Measurements from ENCODE around the gene HELLS. TPM values are rescaled to one million over a fixed set of nuclear protein-coding genes. Genes with fewer than 3 reads are reported as not detected.

Gene HELLS
- total RNA-seq, 1 donor from 2014 or later: 8.3 TPM

DNA sequence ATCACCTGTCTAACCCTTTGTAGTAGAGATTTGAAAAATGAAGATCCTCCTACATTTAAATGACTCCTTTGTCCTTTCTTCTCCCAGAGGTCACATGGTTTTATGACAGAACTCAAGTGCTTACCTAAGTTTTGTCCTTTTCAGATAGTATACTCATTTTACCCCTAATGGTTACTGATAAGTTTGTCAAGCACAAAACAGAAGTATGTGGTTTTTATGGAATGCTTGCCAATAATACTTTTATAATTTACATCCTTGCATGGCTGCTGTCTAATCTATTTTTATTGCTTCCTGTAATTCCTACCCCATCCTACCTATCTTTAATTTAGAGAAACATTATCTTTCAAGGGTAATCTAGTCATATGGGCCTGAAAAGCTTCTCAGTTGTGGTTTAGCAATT is 37.5 kb downstream of the HELLS start:
- no peak for DNase-seq (ENCODE audit: extremely low spot score in 2 of 2)
- H3K4me3 ChIP-seq: no peak overlapping the region
- no peaks in the 10 kb centered on the region for H3K36me3 ChIP-seq
- H3K9me3 ChIP-seq: no peaks in the 10 kb centered on the region
- no peaks in the 10 kb centered on the region for H3K4me1 ChIP-seq
- H3K27me3 ChIP-seq: no peaks in the 10 kb centered on the region
- no peak overlapping the region for H3K27ac ChIP-seq
- intact Hi-C loops (cut with DNase I): no loop called here
- TF ChIP-seq, protein P1, sequence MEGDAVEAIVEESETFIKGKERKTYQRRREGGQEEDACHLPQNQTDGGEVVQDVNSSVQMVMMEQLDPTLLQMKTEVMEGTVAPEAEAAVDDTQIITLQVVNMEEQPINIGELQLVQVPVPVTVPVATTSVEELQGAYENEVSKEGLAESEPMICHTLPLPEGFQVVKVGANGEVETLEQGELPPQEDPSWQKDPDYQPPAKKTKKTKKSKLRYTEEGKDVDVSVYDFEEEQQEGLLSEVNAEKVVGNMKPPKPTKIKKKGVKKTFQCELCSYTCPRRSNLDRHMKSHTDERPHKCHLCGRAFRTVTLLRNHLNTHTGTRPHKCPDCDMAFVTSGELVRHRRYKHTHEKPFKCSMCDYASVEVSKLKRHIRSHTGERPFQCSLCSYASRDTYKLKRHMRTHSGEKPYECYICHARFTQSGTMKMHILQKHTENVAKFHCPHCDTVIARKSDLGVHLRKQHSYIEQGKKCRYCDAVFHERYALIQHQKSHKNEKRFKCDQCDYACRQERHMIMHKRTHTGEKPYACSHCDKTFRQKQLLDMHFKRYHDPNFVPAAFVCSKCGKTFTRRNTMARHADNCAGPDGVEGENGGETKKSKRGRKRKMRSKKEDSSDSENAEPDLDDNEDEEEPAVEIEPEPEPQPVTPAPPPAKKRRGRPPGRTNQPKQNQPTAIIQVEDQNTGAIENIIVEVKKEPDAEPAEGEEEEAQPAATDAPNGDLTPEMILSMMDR (IDR thresholded peaks at IDR 0.05): no peak
- TF ChIP-seq POLR2A (IDR thresholded peaks at IDR 0.05) (no peak), POLR2AphosphoS5 (IDR thresholded peaks at IDR 0.05; ENCODE audit: insufficient read depth in 1 of 2, low read depth in 1 of 2) (no peak)

DNA sequence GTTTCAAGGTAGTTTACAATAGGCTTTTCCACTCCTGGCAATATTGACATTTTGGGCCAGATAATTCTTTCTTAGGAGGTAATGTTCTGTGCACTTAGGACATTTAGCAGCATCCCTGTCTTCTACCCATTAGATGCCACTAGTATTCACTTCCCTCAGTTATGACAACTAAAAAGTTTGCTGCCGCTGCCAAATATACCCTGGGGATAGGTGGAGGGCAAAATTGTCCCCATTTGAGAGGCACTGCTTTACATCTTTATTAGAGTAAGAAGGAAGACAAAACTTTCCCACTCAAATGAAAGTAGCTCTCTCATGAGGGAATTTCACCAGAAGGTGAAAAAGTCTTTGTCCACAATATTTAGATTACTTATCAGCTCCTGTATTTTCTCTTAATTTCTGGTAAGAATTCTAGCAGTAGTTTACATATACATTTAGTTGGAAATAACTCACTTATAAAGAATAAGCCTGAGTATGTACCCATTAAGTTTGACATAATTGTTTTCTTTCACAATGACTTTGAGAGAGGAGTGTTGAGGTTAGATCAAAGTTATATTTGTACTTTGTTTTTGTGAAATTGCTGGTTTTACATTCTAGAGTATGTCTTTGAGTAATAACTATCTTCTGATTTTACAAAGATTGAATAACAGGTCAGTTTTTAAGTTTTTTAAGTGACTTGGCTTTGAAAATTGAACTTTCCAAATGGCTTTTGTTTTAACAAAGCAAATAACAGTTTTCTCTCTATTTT is 46.0 kb downstream of the HELLS start:
- Histone ChIP-seq H3K27me3 (no peaks in the 10 kb centered on the region), H3K4me1 (no peaks in the 10 kb centered on the region), H3K36me3 (peaks cover 0 to 9% of the 10 kb centered on the region in 2 donors), H3K9me3 (no peaks in the 10 kb centered on the region), H3K27ac (no peak overlapping the region), H3K4me3 (no peak overlapping the region)
- intact Hi-C loops (cut with DNase I): no loop called here
- no peak for DNase-seq (ENCODE audit: extremely low spot score in 2 of 2)
- no peak for TF ChIP-seq POLR2AphosphoS5 (IDR thresholded peaks at IDR 0.05; ENCODE audit: insufficient read depth in 1 of 2, low read depth in 1 of 2)
- TF ChIP-seq, protein P1 (IDR thresholded peaks at IDR 0.05): no peak
- TF ChIP-seq POLR2A (IDR thresholded peaks at IDR 0.05): no peak

DNA sequence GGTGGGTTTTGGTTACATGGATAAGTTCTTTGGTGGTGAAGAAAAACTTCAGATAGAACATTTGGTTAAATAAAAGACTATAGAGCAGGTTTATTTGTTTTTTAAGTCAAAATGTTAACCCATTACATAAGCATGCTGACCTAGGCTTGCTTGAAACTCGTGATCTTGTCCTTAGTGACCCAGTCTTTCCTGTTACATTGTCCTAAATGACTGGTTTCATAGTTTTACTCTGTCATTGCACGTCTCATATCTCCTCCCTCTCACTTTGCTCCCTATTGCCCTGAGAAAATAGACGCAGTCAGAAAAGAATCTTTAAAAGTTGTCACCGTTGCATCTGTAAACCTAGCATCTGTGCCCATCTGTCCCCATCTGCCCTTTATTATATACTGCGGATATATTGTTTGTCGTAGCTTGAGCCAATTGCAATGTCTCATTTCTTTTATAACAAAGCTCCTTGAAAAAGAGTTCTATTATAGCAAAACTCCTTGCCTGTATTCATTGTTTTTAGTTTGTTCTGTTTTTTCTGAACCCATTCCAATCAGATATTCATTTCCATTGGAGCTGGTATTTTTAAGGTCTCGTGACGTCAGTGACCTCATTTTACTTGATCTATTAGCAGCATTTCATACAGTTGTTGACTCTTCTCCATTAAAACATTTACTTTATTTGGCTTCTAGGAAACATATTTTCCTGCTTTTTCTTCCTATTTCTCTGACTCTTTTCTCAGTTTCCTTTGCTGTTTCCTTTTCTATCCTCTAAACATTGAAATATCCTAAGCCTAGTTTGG is 57.3 kb downstream of the HELLS start:
- TF ChIP-seq, protein P1 (IDR thresholded peaks at IDR 0.05): no peak
- TF ChIP-seq POLR2AphosphoS5 (IDR thresholded peaks at IDR 0.05; ENCODE audit: insufficient read depth in 1 of 2, low read depth in 1 of 2): no peak
- TF ChIP-seq POLR2A (IDR thresholded peaks at IDR 0.05): no peak
- intact Hi-C loops (cut with DNase I): no loop called here

DNA sequence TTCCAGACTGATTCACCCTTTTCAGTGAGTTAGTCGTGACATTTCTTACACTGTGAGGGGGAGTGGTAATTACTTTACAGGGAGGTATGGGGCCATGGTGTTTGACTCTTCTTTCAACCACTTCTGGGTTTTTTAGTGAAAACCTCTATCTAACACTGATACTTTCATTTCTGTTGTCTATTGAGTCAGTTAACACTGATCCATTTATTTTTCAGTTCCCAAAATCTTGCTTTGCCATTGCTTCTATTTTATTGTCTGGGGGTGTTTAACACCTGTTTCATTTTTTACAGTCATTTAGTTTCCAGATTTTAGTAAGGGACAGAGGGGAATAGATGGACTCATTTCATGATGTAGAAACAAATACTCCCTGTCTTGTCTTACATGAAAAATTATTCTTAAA is 61.5 kb downstream of the HELLS start:
- TF ChIP-seq POLR2A (IDR thresholded peaks at IDR 0.05) (no peak), POLR2AphosphoS5 (IDR thresholded peaks at IDR 0.05; ENCODE audit: insufficient read depth in 1 of 2, low read depth in 1 of 2) (no peak)
- TF ChIP-seq, protein P1 (IDR thresholded peaks at IDR 0.05): no peak
- no peaks in the 10 kb centered on the region for H3K4me1 ChIP-seq
- H3K36me3 ChIP-seq: no peaks in the 10 kb centered on the region
- intact Hi-C loops (cut with DNase I): no loop called here
- H3K9me3 ChIP-seq: no peaks in the 10 kb centered on the region
- no peak for DNase-seq (ENCODE audit: extremely low spot score in 2 of 2)
- H3K27ac ChIP-seq: no peak overlapping the region
- H3K4me3 ChIP-seq: no peak overlapping the region
- no peaks in the 10 kb centered on the region for H3K27me3 ChIP-seq

More for the DNA sequence above, 57.3 kb downstream of the HELLS start:
- H3K27me3 ChIP-seq: no peaks in the 10 kb centered on the region
- H3K9me3 ChIP-seq: no peaks in the 10 kb centered on the region
- no peak overlapping the region for H3K4me3 ChIP-seq
- no peak for DNase-seq (ENCODE audit: extremely low spot score in 2 of 2)
- H3K27ac ChIP-seq: no peak overlapping the region
- H3K36me3 ChIP-seq: no peaks in the 10 kb centered on the region
- no peaks in the 10 kb centered on the region for H3K4me1 ChIP-seq

DNA sequence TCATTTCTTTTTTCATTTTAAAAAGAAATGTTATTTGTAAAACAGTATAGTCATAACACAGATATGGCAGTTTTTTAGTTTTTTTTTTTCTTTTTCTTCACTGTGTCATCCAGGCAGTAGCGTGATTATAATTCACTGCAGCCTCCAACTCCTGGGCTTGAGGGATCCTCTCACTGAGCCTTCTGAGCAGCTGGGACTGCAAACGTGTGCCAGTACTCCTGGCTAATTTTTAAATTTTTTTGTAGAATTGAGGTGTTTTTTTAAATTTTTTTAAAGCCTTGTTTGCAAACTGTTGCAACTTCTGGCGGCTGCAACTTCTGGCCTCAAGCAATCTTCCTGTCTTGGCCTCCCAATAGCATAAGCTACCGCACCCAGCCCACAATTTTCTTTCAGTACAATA is 63.0 kb downstream of the HELLS start:
- H3K36me3 ChIP-seq: no peaks in the 10 kb centered on the region
- H3K27ac ChIP-seq: no peak overlapping the region
- H3K4me3 ChIP-seq: no peak overlapping the region
- H3K9me3 ChIP-seq: no peaks in the 10 kb centered on the region
- intact Hi-C loops (cut with DNase I): no loop called here
- H3K4me1 ChIP-seq: no peaks in the 10 kb centered on the region
- TF ChIP-seq, protein P1 (IDR thresholded peaks at IDR 0.05): no peak
- TF ChIP-seq POLR2A (IDR thresholded peaks at IDR 0.05) (no peak), POLR2AphosphoS5 (IDR thresholded peaks at IDR 0.05; ENCODE audit: insufficient read depth in 1 of 2, low read depth in 1 of 2) (no peak)
- no peak for DNase-seq (ENCODE audit: extremely low spot score in 2 of 2)
- H3K27me3 ChIP-seq: no peaks in the 10 kb centered on the region

Measured in vagina (tissue), 2 donors.